GM12878 (cell line): Measurements from ENCODE around the gene GSG1L. TPM values are rescaled to one million over a fixed set of nuclear protein-coding genes. Genes with fewer than 3 reads are reported as not detected.

Source experiments
- ATAC-seq: fragments of 200-7000 bp; cut with Tn5 transposase; 3 replicates; pipeline ENCODE4 v1.9.1; 2020; ENCODE audit warnings: mild to moderate bottlenecking, moderate library complexity
- BruUV-seq: library from RNA; stranded (reverse); fragments of 400-500 nt; replicated peaks from 2 replicates; lab custom pipeline; 2021; lab: Mats Ljungman, UMichigan
- CTCF ChIA-PET: fragments of 300-600 bp; sonication (Branson Sonifier 250); formaldehyde crosslinking; extraction: SDS; loops from one replicate; lab custom pipeline; 2021; ENCODE audit warnings: inconsistent platforms; lab: Yijun Ruan, JAX
- POLR2A ChIA-PET: fragments of 350-600 bp; formaldehyde crosslinking; extraction: SDS; loops from one replicate; lab custom pipeline; 2021; ENCODE audit warnings: inconsistent platforms; lab: Charles Lee
- RAD21 ChIA-PET: fragments of 300-600 bp; sonication (Branson Sonifier 250); formaldehyde crosslinking; loops from one replicate; lab custom pipeline; 2023; ENCODE audit warnings: antibody characterized with exemption; ENCODE audit not compliant: unreplicated experiment; lab: Charles Lee
- SMC1A ChIA-PET: fragments of 300-600 bp; sonication (Branson Sonifier 250); formaldehyde crosslinking; loops from one replicate; lab custom pipeline; 2023; ENCODE audit not compliant: unreplicated experiment, uncharacterized antibody; lab: Charles Lee
- DNase-seq: peaks from one replicate; pipeline ENCODE4 v3.0.0-alpha.2; 2011; ENCODE audit warnings: low read depth, low spot score
- FAIRE-seq: peaks from 3 replicates; lab custom pipeline; 2011; peaks lifted over from hg19 to GRCh38; lab: Jason Lieb, UNC
- H2AFZ ChIP-seq: 2 replicates; pipeline ENCODE4 v1.6.0; 2011; ENCODE audit warnings: low read depth, low read length, control low read depth; ENCODE audit not compliant: control insufficient read depth
- H3K27ac ChIP-seq: 2 replicates; pipeline ENCODE4 v1.5.1; 2011; ENCODE audit warnings: control low read depth; ENCODE audit not compliant: control insufficient read depth, insufficient read depth
- H3K27me3 ChIP-seq, 2 experiments: replicated peaks in 1 of 2; 2 replicates each; pipeline versions ENCODE4 v1.6.0 to v1.6.1; 2011; ENCODE audit warnings: low read length in 1 of 2; ENCODE audit not compliant: control insufficient read depth in 2 of 2, insufficient read depth in 2 of 2
- H3K36me3 ChIP-seq, 2 experiments: 2 replicates each; pipeline ENCODE4 v1.5.1; 2011; ENCODE audit warnings: low read length in 1 of 2; ENCODE audit not compliant: control insufficient read depth in 2 of 2, insufficient read depth in 2 of 2
- H3K4me1 ChIP-seq: 2 replicates; pipeline ENCODE4 v1.6.1; 2011; ENCODE audit warnings: mild to moderate bottlenecking, low read length, moderate library complexity, mixed read lengths; ENCODE audit not compliant: control insufficient read depth, insufficient read depth
- H3K4me2 ChIP-seq: 2 replicates; pipeline ENCODE4 v1.6.0; 2011; ENCODE audit warnings: control low read depth; ENCODE audit not compliant: control insufficient read depth, insufficient read depth
- H3K4me3 ChIP-seq: fragments of 200-600 bp; sonication (generic); 2 replicates; pipeline ENCODE4 v1.5.1; 2016
- H3K79me2 ChIP-seq: 2 replicates; pipeline ENCODE4 v1.6.0; 2011; ENCODE audit warnings: low read length; ENCODE audit not compliant: control insufficient read depth, insufficient read depth
- H3K9ac ChIP-seq: 2 replicates; pipeline ENCODE4 v1.8.0; 2011; ENCODE audit warnings: low read length, control low read depth, mixed read lengths; ENCODE audit not compliant: control insufficient read depth, insufficient read depth
- H3K9me3 ChIP-seq: replicated peaks from 3 replicates; pipeline ENCODE4 v1.5.1; 2011; ENCODE audit warnings: mild to moderate bottlenecking, low read length; ENCODE audit not compliant: control insufficient read depth, insufficient read depth
- H4K20me1 ChIP-seq: 2 replicates; pipeline ENCODE4 v1.6.0; 2011; ENCODE audit not compliant: control insufficient read depth, insufficient read depth
- CHD1 ChIP-seq: IDR thresholded peaks from 2 replicates; pipeline ENCODE4 v1.6.1; 2012; ENCODE audit warnings: low read depth, low read length, improper control_type of control experiment
- NFIC ChIP-seq: IDR thresholded peaks from 2 replicates; pipeline ENCODE4 v1.6.1; 2012; ENCODE audit warnings: low read depth, mild to moderate bottlenecking, inconsistent platforms, low read length, moderate library complexity
- SIX5 ChIP-seq: IDR thresholded peaks from 2 replicates; pipeline ENCODE4 v1.6.1; 2011; ENCODE audit warnings: mild to moderate bottlenecking, low read depth, low read length, moderate library complexity; ENCODE audit not compliant: severe bottlenecking
- WGBS: methylation state at CpG from one replicate; pipeline ENCODE4 v1.1.6; 2016; ENCODE audit warnings: low lambda C conversion rate; ENCODE audit not compliant: insufficient replicate concordance, insufficient coverage; ENCODE audit errors: missing lambda C conversion rate; 5-methylcytosine and 5-hydroxymethylcytosine counted together
- in situ Hi-C: fragments of 300-500 bp; cut with MboI; formaldehyde crosslinking; loops from 9 replicates; pipeline ENCODE4 v1.14.3; 2018; ENCODE audit warnings: mixed read lengths
- intact Hi-C: fragments of 100-400 bp; cut with micrococcal nuclease; formaldehyde crosslinking; loops from one replicate; pipeline ENCODE4 v1.14.2; 2022; ENCODE audit not compliant: unreplicated experiment
- polyA plus RNA-seq, 11 experiments: library from polyadenylated mRNA; depleted of rRNA in 4 of 11; unstranded in 6 of 11; stranded (reverse) in 5 of 11; fragments of >200 nt; fragmentation: Nextera tagmentation in 4 of 11; fragmentation: Illumina TruSeq in 1 of 11; extraction: Ambion mirVana in 4 of 11; extraction: Trizol in 1 of 11; gene quantifications; 1 replicate in 1 of 11; 2 replicates in 10 of 11; pipeline versions ENCODE4 v1.2.1 to v1.2.3, GENCODE V29; 2011 to 2016; ENCODE audit warnings: inconsistent platforms in 2 of 11, missing spikeins in 2 of 11, low read depth in 1 of 11
- total RNA-seq, 4 experiments: library from RNA; depleted of rRNA in 3 of 4; stranded (reverse); fragments of >200 nt in 3 of 4; fragmentation: Illumina TruSeq in 1 of 4; extraction: Trizol in 1 of 4; gene quantifications; 2 replicates each; pipeline versions ENCODE4 v1.2.1 to v1.2.3, GENCODE V29; 2013 to 2021
- TF ChIP-seq, protein P1 (sequence below): IDR thresholded peaks from 2 replicates; pipeline ENCODE4 v1.6.1; 2011; ENCODE audit warnings: borderline replicate concordance, low read depth, mild to moderate bottlenecking, moderate library complexity, low read length; ENCODE audit not compliant: insufficient read depth, poor library complexity, severe bottlenecking
- TF ChIP-seq, protein P2 (sequence below): fragments of 450-650 bp; IDR thresholded peaks from 2 replicates; pipeline ENCODE4 v1.6.1; 2017; ENCODE audit warnings: mild to moderate bottlenecking, moderate library complexity

GSG1L gene
- total and polyA plus RNA-seq, 10 of the 15 experiments (the other 5 are each of a cell fraction or from before 2014, with no cell fraction given) = not detected

DNA sequence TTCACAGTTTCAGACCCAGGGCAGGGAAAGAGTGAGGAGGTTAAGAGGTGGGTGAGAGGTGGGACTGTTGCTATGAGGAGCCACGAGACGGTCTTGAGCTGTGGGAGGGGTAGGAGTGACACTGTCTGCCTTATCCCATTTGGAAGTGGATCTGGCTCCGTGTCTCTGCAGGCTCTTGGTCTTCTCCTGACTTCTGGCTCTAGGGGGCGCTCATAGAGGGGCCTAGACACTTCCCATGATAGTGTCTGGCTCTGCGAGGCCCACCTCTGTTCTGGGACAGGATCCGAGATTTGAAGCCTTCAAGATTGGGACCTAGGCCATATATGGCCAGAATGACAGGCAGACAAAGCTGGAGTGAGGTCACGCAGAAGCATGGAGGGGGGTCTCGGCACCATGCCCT is 204.5 kb downstream of the GSG1L start (continued):
- TF ChIP-seq, protein P1, sequence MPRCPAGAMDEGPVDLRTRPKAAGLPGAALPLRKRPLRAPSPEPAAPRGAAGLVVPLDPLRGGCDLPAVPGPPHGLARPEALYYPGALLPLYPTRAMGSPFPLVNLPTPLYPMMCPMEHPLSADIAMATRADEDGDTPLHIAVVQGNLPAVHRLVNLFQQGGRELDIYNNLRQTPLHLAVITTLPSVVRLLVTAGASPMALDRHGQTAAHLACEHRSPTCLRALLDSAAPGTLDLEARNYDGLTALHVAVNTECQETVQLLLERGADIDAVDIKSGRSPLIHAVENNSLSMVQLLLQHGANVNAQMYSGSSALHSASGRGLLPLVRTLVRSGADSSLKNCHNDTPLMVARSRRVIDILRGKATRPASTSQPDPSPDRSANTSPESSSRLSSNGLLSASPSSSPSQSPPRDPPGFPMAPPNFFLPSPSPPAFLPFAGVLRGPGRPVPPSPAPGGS = no peak
- TF ChIP-seq, protein P2, sequence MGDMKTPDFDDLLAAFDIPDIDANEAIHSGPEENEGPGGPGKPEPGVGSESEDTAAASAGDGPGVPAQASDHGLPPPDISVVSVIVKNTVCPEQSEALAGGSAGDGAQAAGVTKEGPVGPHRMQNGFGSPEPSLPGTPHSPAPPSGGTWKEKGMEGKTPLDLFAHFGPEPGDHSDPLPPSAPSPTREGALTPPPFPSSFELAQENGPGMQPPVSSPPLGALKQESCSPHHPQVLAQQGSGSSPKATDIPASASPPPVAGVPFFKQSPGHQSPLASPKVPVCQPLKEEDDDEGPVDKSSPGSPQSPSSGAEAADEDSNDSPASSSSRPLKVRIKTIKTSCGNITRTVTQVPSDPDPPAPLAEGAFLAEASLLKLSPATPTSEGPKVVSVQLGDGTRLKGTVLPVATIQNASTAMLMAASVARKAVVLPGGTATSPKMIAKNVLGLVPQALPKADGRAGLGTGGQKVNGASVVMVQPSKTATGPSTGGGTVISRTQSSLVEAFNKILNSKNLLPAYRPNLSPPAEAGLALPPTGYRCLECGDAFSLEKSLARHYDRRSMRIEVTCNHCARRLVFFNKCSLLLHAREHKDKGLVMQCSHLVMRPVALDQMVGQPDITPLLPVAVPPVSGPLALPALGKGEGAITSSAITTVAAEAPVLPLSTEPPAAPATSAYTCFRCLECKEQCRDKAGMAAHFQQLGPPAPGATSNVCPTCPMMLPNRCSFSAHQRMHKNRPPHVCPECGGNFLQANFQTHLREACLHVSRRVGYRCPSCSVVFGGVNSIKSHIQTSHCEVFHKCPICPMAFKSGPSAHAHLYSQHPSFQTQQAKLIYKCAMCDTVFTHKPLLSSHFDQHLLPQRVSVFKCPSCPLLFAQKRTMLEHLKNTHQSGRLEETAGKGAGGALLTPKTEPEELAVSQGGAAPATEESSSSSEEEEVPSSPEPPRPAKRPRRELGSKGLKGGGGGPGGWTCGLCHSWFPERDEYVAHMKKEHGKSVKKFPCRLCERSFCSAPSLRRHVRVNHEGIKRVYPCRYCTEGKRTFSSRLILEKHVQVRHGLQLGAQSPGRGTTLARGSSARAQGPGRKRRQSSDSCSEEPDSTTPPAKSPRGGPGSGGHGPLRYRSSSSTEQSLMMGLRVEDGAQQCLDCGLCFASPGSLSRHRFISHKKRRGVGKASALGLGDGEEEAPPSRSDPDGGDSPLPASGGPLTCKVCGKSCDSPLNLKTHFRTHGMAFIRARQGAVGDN = no peak

DNA sequence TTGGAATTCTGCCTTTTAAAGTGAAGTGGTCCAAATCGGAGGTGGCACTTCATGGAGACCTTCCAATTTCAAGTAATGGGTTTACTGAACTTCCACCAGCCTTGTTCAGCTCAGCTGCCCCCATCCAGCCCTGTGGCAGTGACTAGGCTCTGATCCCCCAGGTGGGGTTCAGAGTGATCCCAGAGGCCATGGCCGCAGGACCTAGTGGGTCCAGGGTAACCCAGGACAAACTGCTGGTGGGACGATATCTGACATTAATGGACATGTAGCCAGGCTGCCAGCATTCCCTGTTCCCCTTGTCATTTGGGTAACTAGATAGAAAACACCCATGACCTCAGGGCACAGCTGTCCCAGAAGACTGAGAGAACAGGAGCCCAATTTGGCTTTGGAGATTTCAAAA is 209.9 kb downstream of the GSG1L start:
- H3K4me1 ChIP-seq = peaks cover 7% of the 10 kb centered on the region
- POLR2A ChIA-PET = no interaction called here
- BruUV-seq = no TSS peak

More for the DNA sequence above, 209.9 kb downstream of the GSG1L start:
- DNase-seq (no peak), FAIRE-seq (no peak), ATAC-seq (no peak)
- H3K36me3 ChIP-seq = no peaks in the 10 kb centered on the region
- no peak overlapping the region for H3K9ac ChIP-seq
- RAD21 ChIA-PET = no interaction called here
- no peak overlapping the region for H3K4me3 ChIP-seq
- no peaks in the 10 kb centered on the region for H3K79me2 ChIP-seq
- H4K20me1 ChIP-seq = no peaks in the 10 kb centered on the region
- no peak overlapping the region for H2AFZ ChIP-seq
- 51% methylated on average over 3 of the region's 3 CpGs for WGBS
- intact Hi-C loops (no loop called here), in situ Hi-C loops (no loop called here)
- TF ChIP-seq SIX5 (no peak), CHD1 (no peak), NFIC (no peak)
- peaks cover 2 to 3% of the 10 kb centered on the region in 2 experiments; a peak in 3 of 4 replicates for H3K27me3 ChIP-seq
- SMC1A ChIA-PET = no interaction called here
- H3K27ac ChIP-seq = no peak overlapping the region
- no peaks in the 10 kb centered on the region for H3K9me3 ChIP-seq
- CTCF ChIA-PET = interaction anchor here (0.5 to 0.8 kb wide), 2 partner anchors 9 kb away, joined by 3 to 4 read pairs; no protein-coding TSS in a partner anchor
- no peak overlapping the region for H3K4me2 ChIP-seq
